ENCODE results near the gene AGAP1.

- TF ChIP-seq POLR2A (IDR thresholded peaks at IDR 0.05; ENCODE audit: low read depth, low read length) (no peak), TAF1 (IDR thresholded peaks at IDR 0.05; ENCODE audit: borderline replicate concordance, low read depth, low read length) (no peak)
Measured at GRCh38 chr2:235573331-235574221, 79.7 kb downstream of the AGAP1 start.

Measured in GM12892 (cell line).